ENCODE results near the gene ATF3.

GRCh38 chr1:212621949-212622305 is 13.4 kb downstream of the ATF3 start:
- TF ChIP-seq CTCF (IDR thresholded peaks at IDR 0.05) (no peak), POLR2A (IDR thresholded peaks at IDR 0.05) (no peak)

All from esophagus squamous epithelium (tissue), 4 donors.